Measurements from ENCODE around the gene GPR34.

GRCh38 chrX:41716767-41717473 is 28.1 kb downstream of the GPR34 start:
- no peak for TF ChIP-seq EP300 (IDR thresholded peaks at IDR 0.05)
- TF ChIP-seq POLR2A (IDR thresholded peaks at IDR 0.05): no peak
- no peak for TF ChIP-seq POLR2AphosphoS5 (IDR thresholded peaks at IDR 0.05)

Measured in gastroesophageal sphincter (tissue), 2 donors.